Heart left ventricle (tissue), 16 donors: ENCODE measurements around the gene SUMF1. TPM values are rescaled to one million over a fixed set of nuclear protein-coding genes. Genes with fewer than 3 reads are reported as not detected.

Experiments used
- ATAC-seq, 4 donors: fragments of 200-7000 bp; cut with Tn5 transposase; one replicate each; pipeline ENCODE4 v1.9.1; 2020 to 2022; ENCODE audit warnings: moderate library complexity in 4 of 4, mild to moderate bottlenecking in 3 of 4, moderate number of reproducible peaks in 1 of 4
- DNase-seq, 5 donors: peaks; one replicate each; pipeline ENCODE4 v3.0.0-alpha.2; 2020
- H3K27ac ChIP-seq, 12 donors: fragments of 200-600 bp; sonication (generic) in 4 of 12; one replicate each; pipeline versions ENCODE4 v1.5.0 to v1.8.0; 2016 to 2022; ENCODE audit warnings: mild to moderate bottlenecking in 2 of 12
- H3K27me3 ChIP-seq, 9 donors: fragments of 200-600 bp; sonication (generic) in 2 of 9; one replicate each; pipeline versions ENCODE4 v1.5.1 to v1.8.0; 2016 to 2022; ENCODE audit warnings: mild to moderate bottlenecking in 3 of 9
- H3K36me3 ChIP-seq, 9 donors: fragments of 200-600 bp; sonication (generic) in 2 of 9; one replicate each; pipeline versions ENCODE4 v1.5.0 to v1.8.0; 2018 to 2022; ENCODE audit warnings: mild to moderate bottlenecking in 2 of 9
- H3K4me1 ChIP-seq, 12 donors: fragments of 200-600 bp; sonication (generic) in 4 of 12; one replicate each; pipeline versions ENCODE4 v1.5.0 to v1.8.0; 2016 to 2022; ENCODE audit warnings: mild to moderate bottlenecking in 3 of 12
- H3K4me3 ChIP-seq, 12 donors: fragments of 200-600 bp; sonication (generic) in 4 of 12; one replicate each; pipeline versions ENCODE4 v1.5.0 to v1.8.0; 2017 to 2022; ENCODE audit warnings: mild to moderate bottlenecking in 9 of 12, moderate library complexity in 4 of 12
- H3K9me3 ChIP-seq, 12 donors: fragments of 200-600 bp; sonication (generic) in 4 of 12; one replicate each; pipeline versions ENCODE4 v1.5.0 to v1.8.0; 2016 to 2022; ENCODE audit warnings: mild to moderate bottlenecking in 1 of 12
- CTCF ChIP-seq, 12 donors: fragments of 200-600 bp; sonication (generic) in 4 of 12; IDR thresholded peaks; one replicate each; pipeline versions ENCODE4 v1.5.0 to v1.8.0; 2018 to 2022; ENCODE audit warnings: antibody characterized with exemption in 12 of 12, mild to moderate bottlenecking in 5 of 12
- POLR2A ChIP-seq, 2 donors: fragments of 450-650 bp; IDR thresholded peaks; one replicate each; pipeline ENCODE4 v1.6.1; 2017; ENCODE audit warnings: antibody characterized with exemption in 2 of 2, mild to moderate bottlenecking in 2 of 2, moderate library complexity in 2 of 2
- WGBS, 4 donors: extraction: QIAGEN DNeasy Blood & Tissue Kit in 2 of 4; methylation state at CpG; one replicate each; pipeline versions ENCODE4 v1.1.5 to v1.1.7; 2013 to 2018; 5-methylcytosine and 5-hydroxymethylcytosine counted together
- intact Hi-C, 10 donors: fragments of 100-400 bp; cut with DNase I; formaldehyde crosslinking; loops; one replicate each; pipeline versions ENCODE4 v1.11.1 to v1.14.2; 2022
- polyA plus RNA-seq, 2 donors: library from polyadenylated mRNA; stranded (reverse); fragments of 200-250 nt; gene quantifications; one replicate each; pipeline ENCODE4 v1.2.3, GENCODE V29; 2013
- total RNA-seq, 9 donors: library from RNA; depleted of rRNA in 2 of 9; stranded (reverse); fragments of >200 nt in 2 of 9; fragmentation: NEBNext Ultra II Directional in 3 of 9; extraction: Animal tissue kit (Norgen Biotek cat#: 25700) in 3 of 9; gene quantifications; one replicate each; pipeline versions ENCODE4 v1.1.0 to v1.2.4, GENCODE V29; 2016 to 2023
- donor health status: ischemic (EF 13 %, LVEDD 7.1; RV severe dilation, severe dysfunction).
- donor health status: healthy with polysubstance abuse.
- donor health status: DM: no; HTN: yes; CAD: no.
- donor health status: DM: no; HTN: no; CAD: no.
- donor health status: ischemic (EF 25% LVEDD 6.9; RV normal size, moderate dysfunction).
- donor health status: ischemic (EF 25% LVEDD 5.7; RV mildly dilated, moderate dysfunction).
- donor health status: healthy.
- donor health status: DM: yes; HTN: yes; CAD: no.
- donor health status: ischemic (EF 35%, LVEDD 5.7; RV mildly dilated, moderate dysfunction).
- donor health status: nonischemic (EF 11% LVEDD 7.7; RV severe dilation, severe dysfunction).
- donor health status: DM: yes; HTN: yes; CAD: no.
- donor health status: PGD.
- donor health status: ischemic (EF 29% LVEDD 5.4; RV normal size, mild dysfunction).
- donor health status: nonischemic (EF 23%, LVEDD 6.1; RV moderate dilation, normal function).

Gene SUMF1
- total and polyA plus RNA-seq, 11 donors: 3.9 to 21.1 (median 11.2) TPM

DNA sequence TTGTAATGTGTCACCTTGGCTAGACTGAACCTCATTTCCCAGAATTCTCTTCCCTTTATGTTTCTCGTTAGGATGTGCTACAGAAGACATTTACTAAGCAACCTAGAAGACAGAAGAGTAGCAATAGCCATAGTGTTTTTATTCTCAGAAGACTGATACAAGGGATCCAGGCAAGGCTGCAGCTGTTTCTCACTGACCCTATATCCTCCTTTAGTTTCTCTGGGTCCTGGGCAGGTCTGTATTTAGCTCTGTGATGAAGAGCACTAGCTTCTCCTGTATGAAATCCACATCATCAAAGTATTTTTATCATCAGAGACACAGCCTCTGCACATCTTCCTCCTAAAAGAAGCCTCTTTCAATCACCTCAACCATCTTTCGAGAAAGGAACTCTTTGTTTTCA, 72.5 kb downstream of the SUMF1 start:
- DNase-seq (no peak), ATAC-seq (no peak)
- Histone ChIP-seq H3K4me3 (no peak overlapping the region), H3K27me3 (no peaks in the 10 kb centered on the region), H3K9me3 (peaks cover 0 to 7% (median 0%) of the 10 kb centered on the region in 12 donors), H3K36me3 (peaks cover 0 to 9% (median 0%) of the 10 kb centered on the region in 9 donors), H3K27ac (no peak overlapping the region), H3K4me1 (peaks cover 0 to 14% (median 0%) of the 10 kb centered on the region in 12 donors)
- no peak for TF ChIP-seq POLR2A (IDR thresholded peaks at IDR 0.05)
- no peak for TF ChIP-seq CTCF (IDR thresholded peaks at IDR 0.05)
- intact Hi-C loops: no loop called here
- 95 to 99% (median 97%) methylated on average over 2 of the region's 2 CpGs for WGBS, 4 donors

GRCh38 chr3:4394048-4394447, 73.0 kb downstream of the SUMF1 start:
- no peak overlapping the region for H3K27ac ChIP-seq
- intact Hi-C loops: no loop called here

DNA sequence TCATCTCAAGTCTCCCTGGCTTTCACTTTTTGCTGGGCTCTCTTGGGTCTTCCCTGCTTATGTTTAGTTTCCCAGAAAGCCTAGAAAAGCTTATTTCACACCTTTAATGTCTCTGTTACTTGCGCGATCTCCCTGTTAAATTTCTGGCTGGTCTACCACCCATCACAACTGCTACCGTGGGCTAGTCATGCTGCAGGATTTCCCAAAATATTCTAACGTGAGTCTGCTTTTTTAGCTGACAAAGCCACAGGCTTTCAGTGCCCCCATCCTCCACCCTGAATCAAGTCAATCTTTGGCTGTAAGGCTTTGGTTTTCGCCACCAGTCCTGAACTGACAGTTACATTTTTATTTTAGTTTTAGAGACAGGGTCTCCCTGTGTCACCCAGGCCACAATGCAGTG, 74.1 kb downstream of the SUMF1 start:
- Histone ChIP-seq H3K4me3 (no peak overlapping the region), H3K27me3 (no peaks in the 10 kb centered on the region), H3K9me3 (peaks cover 0 to 7% (median 0%) of the 10 kb centered on the region in 12 donors), H3K4me1 (peaks cover 0 to 14% (median 0%) of the 10 kb centered on the region in 12 donors), H3K36me3 (peaks cover 0 to 5% (median 0%) of the 10 kb centered on the region in 9 donors), H3K27ac (no peak overlapping the region)
- no peak for TF ChIP-seq CTCF (IDR thresholded peaks at IDR 0.05)
- no peak for TF ChIP-seq POLR2A (IDR thresholded peaks at IDR 0.05)
- ATAC-seq (no peak), DNase-seq (no peak)
- intact Hi-C loops: no loop called here
- 96% methylated on average over 5 of the region's 5 CpGs for WGBS, 4 donors

More at GRCh38 chr3:4394048-4394447, 73.0 kb downstream of the SUMF1 start:
- TF ChIP-seq CTCF (IDR thresholded peaks at IDR 0.05) (no peak), POLR2A (IDR thresholded peaks at IDR 0.05) (no peak)
- 91 to 97% (median 94%) methylated on average over 3 of the region's 3 CpGs for WGBS, 4 donors
- H3K27me3 ChIP-seq: no peaks in the 10 kb centered on the region
- no peak for ATAC-seq
- H3K9me3 ChIP-seq: peaks cover 0 to 7% (median 0%) of the 10 kb centered on the region in 12 donors
- no peak overlapping the region for H3K4me3 ChIP-seq
- H3K4me1 ChIP-seq: peaks cover 0 to 14% (median 0%) of the 10 kb centered on the region in 12 donors
- peaks cover 0 to 5% (median 0%) of the 10 kb centered on the region in 9 donors for H3K36me3 ChIP-seq
- DNase-seq: no peak

DNA sequence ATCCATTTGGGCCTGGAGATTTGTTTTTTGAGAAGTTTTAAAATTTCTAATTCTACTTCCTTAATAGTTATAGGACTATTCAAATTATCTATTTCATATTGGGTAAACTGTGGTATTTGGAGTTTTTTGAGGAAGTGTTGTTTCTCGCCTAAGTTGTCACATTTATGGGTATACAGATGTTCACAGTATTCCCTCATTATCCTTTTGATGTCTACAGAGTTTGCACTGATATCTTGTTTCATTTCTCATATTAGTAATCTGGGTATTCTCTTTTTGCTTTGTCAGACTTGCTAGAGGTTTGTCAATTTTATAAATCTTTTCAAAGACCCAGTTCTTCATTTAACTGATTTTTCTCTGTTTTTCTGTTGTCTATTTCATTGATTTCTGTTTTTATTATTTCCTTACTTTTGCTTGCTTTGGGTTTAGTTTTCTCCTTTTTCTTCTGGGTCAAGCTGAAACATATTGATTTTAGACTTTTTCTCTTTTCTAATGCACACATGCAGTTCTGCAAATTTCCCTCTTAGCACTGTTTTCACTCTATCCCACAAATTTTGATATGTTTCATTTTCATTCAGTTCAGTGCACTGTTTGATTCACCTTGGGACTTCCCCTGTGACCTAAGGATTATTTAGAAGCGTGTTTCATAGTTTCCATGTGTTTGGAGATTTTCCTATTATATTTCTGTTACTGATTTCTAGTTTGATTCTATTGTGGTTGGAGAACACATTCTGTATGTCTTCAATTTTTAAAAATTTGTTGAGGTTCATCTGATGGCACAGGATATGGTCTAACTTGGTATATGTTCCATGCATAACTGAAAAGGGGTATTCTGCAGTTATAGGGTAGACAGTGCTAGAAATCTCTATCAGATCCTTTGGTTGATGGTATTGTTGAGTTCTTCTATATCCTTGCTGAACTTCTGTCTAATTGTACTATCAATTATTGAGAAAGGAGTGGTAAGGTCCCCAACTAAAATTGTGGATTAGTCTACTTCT, 79.6 kb downstream of the SUMF1 start:
- no peak for ATAC-seq
- DNase-seq: no peak
- intact Hi-C loops: no loop called here
- 95 to 99% (median 96%) methylated on average over 2 of the region's 2 CpGs for WGBS, 4 donors
- Histone ChIP-seq H3K36me3 (peaks cover 0 to 7% (median 0%) of the 10 kb centered on the region in 9 donors), H3K9me3 (peaks cover 0 to 7% (median 0%) of the 10 kb centered on the region in 12 donors), H3K4me1 (no peaks in the 10 kb centered on the region), H3K4me3 (no peak overlapping the region), H3K27me3 (no peaks in the 10 kb centered on the region), H3K27ac (no peak overlapping the region)
- no peak for TF ChIP-seq CTCF (IDR thresholded peaks at IDR 0.05)
- TF ChIP-seq POLR2A (IDR thresholded peaks at IDR 0.05): no peak
